Activated naive CD4-positive, alpha-beta T cell treated with anti-CD3 and anti-CD28 coated beads for 36 hours (primary cell): Measurements from ENCODE around the gene C2orf81. TPM values are rescaled to one million over a fixed set of nuclear protein-coding genes. Genes with fewer than 3 reads are reported as not detected.
"Not testable (repeated sequence)": the region's sequence is repeated elsewhere in the genome, so short reads cannot be mapped to it uniquely, and the experiment has no call there.

Source experiments
- CTCF ChIA-PET: fragments of 350-600 bp; sonication (Branson Sonifier 250); formaldehyde crosslinking; loops from one replicate; lab custom pipeline; 2021; ENCODE audit warnings: antibody characterized with exemption; lab: Charles Lee
- DNase-seq: peaks from one replicate; pipeline ENCODE4 v3.0.0-alpha.2; 2020
- H3K27ac Mint-ChIP-seq: one replicate; pipeline ENCODE4 v1.8.0; 2021; ENCODE audit warnings: mild to moderate bottlenecking, mixed read lengths
- H3K27me3 Mint-ChIP-seq: one replicate; pipeline ENCODE4 v1.8.0; 2021; ENCODE audit warnings: low read depth, mixed read lengths
- H3K36me3 Mint-ChIP-seq: one replicate; pipeline ENCODE4 v1.8.0; 2021; ENCODE audit warnings: low read depth, mixed read lengths
- H3K4me1 Mint-ChIP-seq: one replicate; pipeline ENCODE4 v1.8.0; 2021; ENCODE audit warnings: low read depth, mixed read lengths
- H3K4me3 Mint-ChIP-seq: one replicate; pipeline ENCODE4 v1.8.0; 2021; ENCODE audit warnings: mild to moderate bottlenecking, moderate library complexity, mixed read lengths
- H3K9me3 Mint-ChIP-seq: one replicate; pipeline ENCODE4 v1.8.0; 2021; ENCODE audit warnings: mixed read lengths
- intact Hi-C: fragments of 100-400 bp; cut with micrococcal nuclease; formaldehyde crosslinking; loops from one replicate; pipeline ENCODE4 v1.15.1; 2023
- total RNA-seq, 2 experiments: library from RNA; stranded (reverse); gene quantifications; one replicate each; pipeline ENCODE4 v1.2.3, GENCODE V29; 2021

C2orf81 gene
- 1 to 10 TPM; 2.6 to 3.4 TPM for total RNA-seq

DNA sequence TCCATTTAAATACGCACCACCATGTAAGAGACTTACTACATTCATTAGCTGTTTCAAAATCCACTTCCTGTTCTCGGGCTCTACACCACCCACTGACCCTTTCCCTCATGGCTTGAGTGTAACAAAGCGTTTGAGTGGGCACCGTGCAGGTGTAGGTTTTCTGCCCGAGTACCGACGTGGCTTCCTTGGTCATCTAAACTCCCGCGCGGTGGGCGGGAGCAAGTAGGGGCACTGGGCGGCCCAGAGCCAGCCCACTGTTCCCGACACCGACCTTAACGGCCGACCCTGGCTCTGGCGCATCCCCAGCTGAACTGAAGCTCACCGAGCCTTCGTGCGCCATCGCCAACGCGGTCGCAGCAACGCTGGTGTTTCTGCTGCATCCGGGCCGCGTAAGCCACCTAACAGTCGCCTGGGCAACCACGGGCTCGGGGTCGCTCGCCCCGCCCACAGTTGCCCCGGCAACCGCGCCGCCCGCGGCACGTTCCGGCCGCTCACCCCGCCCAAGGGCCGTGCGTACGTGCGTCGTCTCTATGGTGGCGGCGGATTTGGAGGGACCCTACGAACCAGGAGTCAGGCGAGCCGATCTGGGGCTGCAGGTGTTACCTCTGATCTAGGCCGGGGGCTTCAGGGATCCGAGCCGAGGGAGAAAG lies at the start of gene C2orf81, which contains the start of gene WDR54:
Gene C2orf81, minus strand, starts transcription at position 399 of the 650 bp plus-strand sequence. Its CDS starts 59 bp downstream, at position 340.
Gene WDR54, plus strand, starts transcription at position 510 of the 650 bp plus-strand sequence. CDS start 424 bp downstream, outside the sequence.
- Mint-ChIP-seq H3K36me3 (no peaks in the 10 kb centered on the region), H3K9me3 (no peaks in the 10 kb centered on the region), H3K4me3 (peak within 1 kb of the TSS; percentile 99), H3K27me3 (no peaks in the 10 kb centered on the region), H3K4me1 (peaks cover 24% of the 10 kb centered on the region), H3K27ac (peak within 1 kb of the TSS; percentile 88)
- DNase-seq, result peak; percentile 90
- CTCF ChIA-PET, result interaction anchor here (0.6 to 2.0 kb wide), 3 partner anchors 10 to 30 kb away, joined by 3 to 9 read pairs (median 4); no protein-coding TSS in a partner anchor
- intact Hi-C loops, result loop anchor here (1.0 kb wide), 3 partner anchors 29 to 108 kb away; partner anchors contain the start of genes AUP1 and HTRA2

GRCh38 chr2:74470742-74471141 lies 49.3 kb upstream of the C2orf81 start:
- not testable (repeated sequence) for H3K9me3 Mint-ChIP-seq

GRCh38 chr2:74464406-74464805 lies 43.0 kb upstream of the C2orf81 start:
- CTCF ChIA-PET, result interaction anchor here (1.0 kb wide), 1 partner anchor 125 kb away, joined by 3 read pairs; no protein-coding TSS in a partner anchor

More at GRCh38 chr2:74470742-74471141, 49.3 kb upstream of the C2orf81 start:
- Mint-ChIP-seq H3K36me3 (peaks cover 18% of the 10 kb centered on the region), H3K27ac (peak overlapping the region; percentile 33), H3K4me3 (peak overlapping the region; percentile 49), H3K4me1 (peaks cover 24% of the 10 kb centered on the region)
- DNase-seq, intact Hi-C loops, H3K27me3 Mint-ChIP-seq: not testable (repeated sequence)
- CTCF ChIA-PET, result interaction anchor here (2.9 kb wide), 1 partner anchor 12 kb away, joined by 31 read pairs; the partner anchor contains the start of genes CCDC142 and TTC31

GRCh38 chr2:74462786-74463105 lies 41.3 kb upstream of the C2orf81 start:
- Mint-ChIP-seq H3K36me3 (peaks cover 2% of the 10 kb centered on the region), H3K27ac (no peak overlapping the region), H3K27me3 (no peaks in the 10 kb centered on the region), H3K9me3 (no peaks in the 10 kb centered on the region), H3K4me3 (no peak overlapping the region), H3K4me1 (peaks cover 26% of the 10 kb centered on the region)
- no peak for DNase-seq
- intact Hi-C loops, result no loop called here
- CTCF ChIA-PET, result interaction anchor here (0.6 to 1.5 kb wide), 2 partner anchors 10 to 17 kb away, joined by 3 read pairs; partner anchors contain the start of gene MRPL53

More at GRCh38 chr2:74464406-74464805, 43.0 kb upstream of the C2orf81 start:
- no peaks in the 10 kb centered on the region for H3K27me3 Mint-ChIP-seq
- H3K4me1 Mint-ChIP-seq, result peaks cover 24% of the 10 kb centered on the region
- H3K4me3 Mint-ChIP-seq, result peak overlapping the region; percentile 99
- intact Hi-C loops, result no loop called here
- no peak for DNase-seq
- H3K27ac Mint-ChIP-seq, result peak overlapping the region; percentile 75
- no peaks in the 10 kb centered on the region for H3K9me3 Mint-ChIP-seq
- peaks cover 2% of the 10 kb centered on the region for H3K36me3 Mint-ChIP-seq

DNA sequence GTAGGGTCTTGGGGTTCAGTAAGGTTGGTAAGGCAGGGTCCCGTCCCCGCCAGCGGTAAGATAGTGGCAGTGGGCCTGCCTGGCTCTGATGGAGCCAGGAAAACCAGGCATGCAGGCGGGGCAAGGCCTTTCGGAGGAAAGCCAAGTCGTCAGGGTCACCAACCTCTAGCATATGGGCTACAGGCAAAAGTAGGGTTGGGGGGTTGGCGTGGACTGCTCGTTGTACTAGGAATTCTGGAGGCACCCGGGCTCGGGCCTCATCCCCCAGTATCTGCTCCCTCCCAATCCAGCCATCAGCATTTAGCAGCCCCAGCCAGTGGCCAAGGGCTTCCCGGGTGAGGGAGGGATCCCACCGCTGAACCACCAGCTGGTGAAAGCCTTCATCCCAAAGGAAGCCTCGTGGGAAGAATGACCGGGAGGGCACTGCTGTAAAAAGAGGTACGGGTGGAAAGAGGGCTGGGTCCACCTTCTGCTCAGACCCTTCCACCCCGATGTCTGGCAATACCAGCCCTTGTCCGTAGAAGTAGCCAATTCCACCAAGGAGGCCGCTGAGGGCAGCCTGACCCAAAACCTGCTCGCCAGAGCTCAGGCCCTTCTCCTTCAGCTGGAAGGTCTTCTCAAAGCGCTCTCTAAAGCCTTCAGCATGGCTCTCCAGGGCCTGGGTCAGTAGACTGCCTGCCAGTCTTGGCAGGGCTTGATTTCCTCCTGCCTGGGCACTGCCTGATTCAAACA lies 40.8 kb upstream of the C2orf81 start:
- Mint-ChIP-seq H3K27me3 (no peaks in the 10 kb centered on the region), H3K9me3 (no peaks in the 10 kb centered on the region), H3K36me3 (peaks cover 4% of the 10 kb centered on the region), H3K27ac (no peak overlapping the region), H3K4me1 (peaks cover 27% of the 10 kb centered on the region), H3K4me3 (no peak overlapping the region)
- intact Hi-C loops, result no loop called here
- no peak for DNase-seq
- CTCF ChIA-PET, result interaction anchor here (0.6 to 1.9 kb wide), 4 partner anchors 10 to 126 kb away, joined by 3 to 7 read pairs (median 3); partner anchors contain the start of genes CCDC142, MRPL53 and TTC31

- no peaks in the 10 kb centered on the region for H3K27me3 Mint-ChIP-seq
- no peaks in the 10 kb centered on the region for H3K9me3 Mint-ChIP-seq
- H3K36me3 Mint-ChIP-seq, result peaks cover 6% of the 10 kb centered on the region
- CTCF ChIA-PET, result interaction anchor here (0.7 to 1.9 kb wide), 2 partner anchors 21 to 126 kb away, joined by 3 to 7 read pairs; partner anchors contain the start of genes CCDC142 and TTC31
- no peak overlapping the region for H3K27ac Mint-ChIP-seq
- intact Hi-C loops, result no loop called here
- H3K4me3 Mint-ChIP-seq, result no peak overlapping the region
- DNase-seq, result no peak
- H3K4me1 Mint-ChIP-seq, result peaks cover 35% of the 10 kb centered on the region
Observed at GRCh38 chr2:74461187-74462053, 40.0 kb upstream of the C2orf81 start.

GRCh38 chr2:74460187-74460586 lies 38.8 kb upstream of the C2orf81 start:
- H3K9me3 Mint-ChIP-seq, H3K36me3 Mint-ChIP-seq, DNase-seq, H3K27me3 Mint-ChIP-seq, intact Hi-C loops: not testable (repeated sequence)
- peak overlapping the region; percentile 56 for H3K27ac Mint-ChIP-seq
- CTCF ChIA-PET, result interaction anchor here (1.9 kb wide), 1 partner anchor 22 kb away, joined by 7 read pairs; the partner anchor contains the start of genes CCDC142 and TTC31
- peak overlapping the region; percentile 92 for H3K4me3 Mint-ChIP-seq
- H3K4me1 Mint-ChIP-seq, result peaks cover 41% of the 10 kb centered on the region

- CTCF ChIA-PET, H3K27me3 Mint-ChIP-seq, DNase-seq, H3K36me3 Mint-ChIP-seq, H3K9me3 Mint-ChIP-seq: not testable (repeated sequence)
- Mint-ChIP-seq H3K4me3 (peak overlapping the region; percentile 92), H3K4me1 (peaks cover 45% of the 10 kb centered on the region), H3K27ac (peak overlapping the region; percentile 28)
- intact Hi-C loops, result loop anchor here (2.0 to 10.0 kb wide), 7 partner anchors 207 to 1345 kb away; partner anchors contain the start of genes CCT7, DGUOK, MTHFD2 and PRADC1
Observed at GRCh38 chr2:74459503-74460118, 38.2 kb upstream of the C2orf81 start.

- H3K9me3 Mint-ChIP-seq, result no peaks in the 10 kb centered on the region
- H3K27me3 Mint-ChIP-seq, result no peaks in the 10 kb centered on the region
- peak overlapping the region; percentile 92 for H3K4me3 Mint-ChIP-seq
- H3K36me3 Mint-ChIP-seq, result peaks cover 9% of the 10 kb centered on the region
- H3K27ac Mint-ChIP-seq, result peak overlapping the region; percentile 99
- CTCF ChIA-PET, result interaction anchor here (0.6 to 1.9 kb wide), 6 partner anchors 8 to 129 kb away, joined by 3 to 5 read pairs (median 3); no protein-coding TSS in a partner anchor
- intact Hi-C loops, result loop anchor here (1.0 to 10.0 kb wide), 14 partner anchors 13 to 1344 kb away; partner anchors contain the start of genes AUP1, CCT7, DGUOK and DOK1
- no peak for DNase-seq
- H3K4me1 Mint-ChIP-seq, result peaks cover 46% of the 10 kb centered on the region
Observed at GRCh38 chr2:74458938-74459363, 37.5 kb upstream of the C2orf81 start.

GRCh38 chr2:74458132-74458937 lies 36.9 kb upstream of the C2orf81 start, which contains the start of gene WBP1:
Gene WBP1 (plus strand): TSS chr2:74458438. CDS start chr2:74458603, 165 bp downstream.
- DNase-seq, result peak; percentile 100
- peak within 1 kb of the TSS; percentile 92 for H3K4me3 Mint-ChIP-seq
- peaks cover 9% of the 10 kb centered on the region for H3K36me3 Mint-ChIP-seq
- intact Hi-C loops, result loop anchor here (1.0 to 10.0 kb wide), 14 partner anchors 14 to 1344 kb away; partner anchors contain the start of genes AUP1, CCT7, DGUOK and DOK1
- H3K9me3 Mint-ChIP-seq, result no peaks in the 10 kb centered on the region
- CTCF ChIA-PET, result interaction anchor here (0.6 to 1.9 kb wide), 8 partner anchors 8 to 1279 kb away, joined by 3 to 5 read pairs (median 3); partner anchors contain the start of genes CCDC142 and TTC31
- no peaks in the 10 kb centered on the region for H3K27me3 Mint-ChIP-seq
- peaks cover 43% of the 10 kb centered on the region for H3K4me1 Mint-ChIP-seq
- peak within 1 kb of the TSS; percentile 99 for H3K27ac Mint-ChIP-seq
